22Rv1 (cell line): ENCODE results near the gene BCL11B.

Experiments
- CTCF ChIP-seq: fragments of 450-650 bp; IDR thresholded peaks from 2 replicates; pipeline ENCODE4 v1.5.1; 2017; ENCODE audit warnings: mild to moderate bottlenecking
- ZFX ChIP-seq: fragments of 450-650 bp; IDR thresholded peaks from 2 replicates; pipeline ENCODE4 v1.6.1; 2017; ENCODE audit warnings: antibody characterized with exemption, borderline replicate concordance

- TF ChIP-seq CTCF (no peak), ZFX (no peak)
Observed at GRCh38 chr14:99134516-99135046, 137.4 kb downstream of the BCL11B start.
